A673 (cell line): ENCODE results near the gene CLMP. TPM values are rescaled to one million over a fixed set of nuclear protein-coding genes. Genes with fewer than 3 reads are reported as not detected.

Experiments
- BruUV-seq: library from RNA; stranded (reverse); fragments of 400-500 nt; replicated peaks from 2 replicates; lab custom pipeline; 2021; lab: Mats Ljungman, UMichigan
- CTCF ChIA-PET: fragments of 300-600 bp; sonication (Branson Sonifier 250); formaldehyde crosslinking; loops from one replicate; lab custom pipeline; 2022; ENCODE audit warnings: antibody characterized with exemption; lab: Charles Lee
- POLR2A ChIA-PET: fragments of 300-600 bp; sonication (Branson Sonifier 250); formaldehyde crosslinking; loops from one replicate; lab custom pipeline; 2022; ENCODE audit warnings: antibody characterized with exemption; ENCODE audit not compliant: low non-redundant PET; lab: Charles Lee
- DNase-seq: peaks from one replicate; pipeline ENCODE4 v3.0.0-alpha.2; 2015; ENCODE audit warnings: low spot score
- H3K27ac ChIP-seq: fragments of 200-600 bp; sonication (generic); 2 replicates; pipeline ENCODE4 v1.5.1; 2016; ENCODE audit warnings: mixed run types, low read depth, mild to moderate bottlenecking, mixed read lengths, antibody characterized with exemption, low read length; ENCODE audit not compliant: poor library complexity, severe bottlenecking
- H3K27me3 ChIP-seq: fragments of 200-600 bp; sonication (generic); replicated peaks from 2 replicates; pipeline ENCODE4 v1.6.1; 2017; ENCODE audit warnings: mixed run types, low read depth, mild to moderate bottlenecking, mixed read lengths, antibody characterized with exemption, low read length; ENCODE audit not compliant: insufficient read depth, poor library complexity
- H3K36me3 ChIP-seq: fragments of 200-600 bp; sonication (generic); 2 replicates; pipeline ENCODE4 v1.6.1; 2016; ENCODE audit warnings: mixed run types, mild to moderate bottlenecking, mixed read lengths, antibody characterized with exemption, low read length; ENCODE audit not compliant: insufficient read depth, poor library complexity, severe bottlenecking
- H3K4me1 ChIP-seq: fragments of 200-600 bp; sonication (generic); 2 replicates; pipeline ENCODE4 v1.6.1; 2017; ENCODE audit warnings: mixed run types, mild to moderate bottlenecking, mixed read lengths, antibody characterized with exemption, low read length; ENCODE audit not compliant: insufficient read depth, poor library complexity, severe bottlenecking
- H3K4me3 ChIP-seq: fragments of 200-600 bp; sonication (generic); 2 replicates; pipeline ENCODE4 v1.5.1; 2016; ENCODE audit warnings: low read depth, mixed run types, mild to moderate bottlenecking, mixed read lengths, low read length; ENCODE audit not compliant: poor library complexity, severe bottlenecking
- H3K9me3 ChIP-seq: fragments of 200-600 bp; sonication (generic); 2 replicates; pipeline ENCODE4 v1.6.1; 2016; ENCODE audit warnings: mixed run types, low read depth, mild to moderate bottlenecking, mixed read lengths, antibody characterized with exemption, low read length; ENCODE audit not compliant: poor library complexity, severe bottlenecking
- EZH2 ChIP-seq: fragments of 200-600 bp; sonication (generic); IDR thresholded peaks from 2 replicates; pipeline ENCODE4 v1.6.1; 2017; ENCODE audit warnings: borderline replicate concordance, low read depth, mild to moderate bottlenecking, mixed read lengths, antibody characterized with exemption, low read length; ENCODE audit not compliant: poor library complexity, severe bottlenecking
- intact Hi-C: fragments of 100-400 bp; cut with micrococcal nuclease; formaldehyde crosslinking; loops from one replicate; pipeline ENCODE4 v1.10.0; 2022; ENCODE audit not compliant: unreplicated experiment
- total RNA-seq: library from RNA; stranded (reverse); gene quantifications from 2 replicates; pipeline ENCODE4 v1.2.3, GENCODE V29; 2021
- TF ChIP-seq, protein P1 (sequence below): fragments of 300-800, 200-600 bp; sonication (generic); conservative IDR thresholded peaks from 2 replicates; pipeline ENCODE4 v1.5.1; 2017; ENCODE audit warnings: low read depth, mild to moderate bottlenecking, antibody characterized with exemption, low read length, moderate library complexity, mixed read lengths

Gene CLMP
- total RNA-seq, 1 experiment from 2014 or later: 62.6 TPM

DNA sequence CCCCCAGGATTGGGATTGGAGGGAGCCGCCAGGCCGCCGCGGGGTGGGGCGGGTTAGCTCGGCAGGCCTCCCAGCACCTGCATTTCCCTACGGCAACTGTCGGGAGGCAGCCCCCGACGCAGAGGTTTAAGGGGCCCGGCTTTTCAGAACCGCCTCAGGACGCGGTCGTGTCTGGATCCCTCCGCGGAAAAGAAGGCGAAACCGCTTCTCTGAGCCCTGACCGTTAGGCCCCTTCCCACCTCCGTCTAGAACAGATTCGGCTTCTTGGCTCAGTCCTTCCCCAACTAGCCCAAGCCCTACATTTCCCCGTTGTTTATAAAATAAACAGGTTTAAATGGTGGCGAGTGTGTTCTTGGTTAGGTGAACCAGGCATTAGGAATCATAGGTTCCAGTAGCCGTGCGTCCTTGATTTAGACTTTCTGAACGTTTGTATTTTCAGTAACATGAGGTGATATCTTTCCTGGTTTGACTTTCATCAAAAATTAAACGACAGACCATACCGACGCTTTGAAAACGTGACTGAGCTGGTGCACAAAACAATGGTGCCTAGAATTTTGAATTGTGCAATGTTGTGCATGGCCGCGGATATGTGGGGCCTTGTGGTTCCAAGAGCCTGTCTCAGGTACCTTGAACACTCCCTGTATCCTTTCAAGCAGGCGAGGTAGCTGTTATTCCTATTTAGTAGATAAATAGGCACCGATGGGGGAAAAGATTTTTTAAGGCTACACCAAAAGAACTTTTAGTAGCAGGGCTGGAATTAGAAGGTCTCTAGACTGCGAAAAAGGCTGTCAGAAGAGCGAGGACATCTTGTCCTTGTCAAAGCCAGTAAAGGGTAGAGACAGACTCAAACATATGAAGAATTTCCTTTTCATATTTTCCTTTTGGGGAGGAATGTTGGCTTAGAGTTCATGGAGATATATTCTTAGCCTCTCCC is 131.9 kb downstream of the CLMP start:
- Histone ChIP-seq H3K4me3 (peak overlapping the region; percentile 83), H3K27me3 (no peaks in the 10 kb centered on the region), H3K9me3 (no peaks in the 10 kb centered on the region), H3K36me3 (peaks cover 35% of the 10 kb centered on the region), H3K4me1 (peaks cover 45% of the 10 kb centered on the region), H3K27ac (peak overlapping the region; percentile 100)
- ChIA-PET CTCF (interaction anchor here (1.6 kb wide), 1 partner anchor 9 kb away, joined by 10 read pairs; no protein-coding TSS in a partner anchor), POLR2A (interaction anchor here (0.5 to 1.3 kb wide), 2 partner anchors 20 to 132 kb away, joined by 4 to 6 read pairs; no protein-coding TSS in a partner anchor)
- TF ChIP-seq, protein P1, sequence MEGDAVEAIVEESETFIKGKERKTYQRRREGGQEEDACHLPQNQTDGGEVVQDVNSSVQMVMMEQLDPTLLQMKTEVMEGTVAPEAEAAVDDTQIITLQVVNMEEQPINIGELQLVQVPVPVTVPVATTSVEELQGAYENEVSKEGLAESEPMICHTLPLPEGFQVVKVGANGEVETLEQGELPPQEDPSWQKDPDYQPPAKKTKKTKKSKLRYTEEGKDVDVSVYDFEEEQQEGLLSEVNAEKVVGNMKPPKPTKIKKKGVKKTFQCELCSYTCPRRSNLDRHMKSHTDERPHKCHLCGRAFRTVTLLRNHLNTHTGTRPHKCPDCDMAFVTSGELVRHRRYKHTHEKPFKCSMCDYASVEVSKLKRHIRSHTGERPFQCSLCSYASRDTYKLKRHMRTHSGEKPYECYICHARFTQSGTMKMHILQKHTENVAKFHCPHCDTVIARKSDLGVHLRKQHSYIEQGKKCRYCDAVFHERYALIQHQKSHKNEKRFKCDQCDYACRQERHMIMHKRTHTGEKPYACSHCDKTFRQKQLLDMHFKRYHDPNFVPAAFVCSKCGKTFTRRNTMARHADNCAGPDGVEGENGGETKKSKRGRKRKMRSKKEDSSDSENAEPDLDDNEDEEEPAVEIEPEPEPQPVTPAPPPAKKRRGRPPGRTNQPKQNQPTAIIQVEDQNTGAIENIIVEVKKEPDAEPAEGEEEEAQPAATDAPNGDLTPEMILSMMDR: 0 out of 2 replicates have a peak, but pooled peaks have one; percentile 11
- no peak for TF ChIP-seq EZH2
- BruUV-seq: TSS peak; percentile 72
- DNase-seq: peak; percentile 79
- intact Hi-C loops: no loop called here

DNA sequence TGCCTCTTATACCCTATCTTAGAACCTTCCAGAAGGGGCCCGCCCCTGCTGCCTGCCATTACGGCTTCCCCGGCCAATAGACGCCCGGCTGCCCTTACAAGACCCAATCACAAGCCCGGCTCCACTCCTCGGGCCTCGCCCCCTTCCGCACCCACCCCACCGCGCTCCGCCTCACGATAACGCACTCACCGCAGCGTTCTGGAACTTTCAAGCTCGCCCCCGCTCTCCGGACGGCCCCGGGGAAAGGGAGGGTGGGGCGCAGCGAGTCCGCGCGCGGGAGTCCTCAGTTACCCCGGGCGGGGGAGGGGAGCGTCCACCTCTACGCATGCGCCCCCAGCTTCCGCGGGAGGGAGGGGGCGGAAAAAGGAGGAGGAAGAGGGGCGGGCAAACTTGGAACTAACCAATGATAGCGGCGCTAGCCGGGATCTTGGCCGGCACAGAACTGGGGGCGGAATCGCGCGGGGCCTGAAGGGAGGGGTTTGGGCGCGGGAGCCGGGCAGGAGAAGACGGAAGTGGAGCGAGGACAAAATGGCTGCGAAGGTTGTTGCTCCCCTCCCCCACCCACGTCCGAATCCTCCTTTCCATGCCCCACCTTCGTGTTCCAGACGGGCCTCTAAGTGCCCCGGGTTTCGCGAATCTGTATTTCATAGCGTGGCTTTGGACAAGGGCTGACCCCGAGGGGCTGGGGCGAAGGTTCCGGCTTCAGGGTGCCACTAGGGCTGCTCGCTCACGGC is 132.7 kb downstream of the CLMP start:
- TF ChIP-seq, protein P1: no peak
- TF ChIP-seq EZH2: no peak
- POLR2A ChIA-PET: interaction anchor here (0.6 to 0.9 kb wide), 4 partner anchors 9 to 483 kb away, joined by 3 to 11 read pairs (median 6); no protein-coding TSS in a partner anchor

More for the DNA sequence above, 132.7 kb downstream of the CLMP start:
- Histone ChIP-seq H3K36me3 (peaks cover 43% of the 10 kb centered on the region), H3K9me3 (no peaks in the 10 kb centered on the region), H3K4me1 (peaks cover 52% of the 10 kb centered on the region), H3K4me3 (peak overlapping the region; percentile 83), H3K27ac (peak overlapping the region; percentile 100), H3K27me3 (no peaks in the 10 kb centered on the region)
- BruUV-seq: no TSS peak
- CTCF ChIA-PET: interaction anchor here (0.6 to 1.6 kb wide), 10 partner anchors 8 to 395 kb away, joined by 3 to 13 read pairs (median 6); no protein-coding TSS in a partner anchor
- peak; percentile 100 for DNase-seq
- intact Hi-C loops: no loop called here
